ENCODE results near the gene ACOX1.
A peak's percentile ranks its signal among the peaks of the same experiment; 100 is the strongest.

Gene ACOX1

GRCh38 chr17:75978938-75979704, at the start of gene ACOX1, which contains the start of gene TEN1:
Gene ACOX1 (minus strand): TSS chr17:75979166. CDS start chr17:75979073, 93 bp downstream.
Gene TEN1 (plus strand): TSS chr17:75979240. CDS start chr17:75986193, 6,953 bp downstream.
- DNase-seq: peak; percentile 96

DNA sequence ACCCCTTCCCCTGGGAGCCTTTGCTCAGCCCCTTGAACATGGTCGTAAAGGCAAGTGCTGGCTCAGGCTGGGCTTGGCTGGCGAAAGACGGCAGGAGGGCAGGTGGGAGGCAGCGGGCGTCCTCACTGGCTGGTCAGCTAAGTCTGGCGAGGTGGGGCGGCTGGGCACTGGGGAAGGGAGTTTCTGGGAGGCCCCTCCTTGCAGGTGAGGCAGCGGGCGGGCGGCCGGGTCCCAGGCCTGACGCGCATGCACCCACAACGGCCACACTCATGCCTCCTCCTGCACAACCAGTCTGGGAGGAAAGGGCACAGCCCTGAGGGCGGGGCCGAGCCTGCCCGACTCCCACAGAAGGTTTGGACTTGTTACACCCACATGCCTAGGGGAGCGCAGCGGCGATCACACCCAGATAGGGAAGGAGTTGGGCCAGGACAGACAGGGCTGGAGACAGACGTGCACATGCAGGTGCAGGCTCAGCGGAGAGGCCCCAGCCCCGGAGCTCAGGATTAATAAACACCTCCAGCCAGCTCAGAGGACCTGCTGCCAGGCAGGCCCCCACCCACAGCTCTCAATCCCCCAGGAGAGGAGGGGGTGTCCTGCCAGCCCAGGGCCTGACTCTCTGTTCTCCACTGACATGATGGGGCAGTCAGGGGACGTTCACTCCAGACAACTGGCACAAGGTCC, 48.3 kb upstream of the ACOX1 start, which contains the start of gene EVPL:
TSS of gene EVPL (minus strand) at position 148 of the 681 bp plus-strand sequence. CDS start at position 40, 108 bp downstream.
- DNase-seq: peak; percentile 70

GRCh38 chr17:76026714-76027158, 47.8 kb upstream of the ACOX1 start:
- no peak for DNase-seq

- no peak for DNase-seq
Observed at GRCh38 chr17:76025294-76025693, 46.3 kb upstream of the ACOX1 start.

DNA sequence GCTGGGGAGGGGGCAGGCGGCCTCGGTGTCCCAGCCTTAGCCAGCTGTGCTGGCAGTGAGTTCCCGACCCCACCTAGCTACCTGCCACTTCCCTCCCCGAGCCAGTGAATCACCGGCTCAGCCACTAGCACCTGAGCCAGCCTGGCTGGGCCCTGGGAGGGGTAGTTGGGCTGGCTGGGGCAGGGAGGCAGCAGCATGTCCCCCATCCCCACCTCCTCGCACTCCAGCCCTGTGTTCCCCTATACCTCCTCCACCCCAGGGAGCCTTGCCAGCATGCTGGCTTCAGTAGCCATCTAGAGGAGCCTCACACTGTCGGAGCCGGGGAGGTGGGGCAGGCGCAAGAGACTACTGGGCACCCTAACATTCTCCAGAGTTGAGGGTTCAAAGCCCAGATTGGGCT, 45.4 kb upstream of the ACOX1 start:
- DNase-seq: no peak

DNA sequence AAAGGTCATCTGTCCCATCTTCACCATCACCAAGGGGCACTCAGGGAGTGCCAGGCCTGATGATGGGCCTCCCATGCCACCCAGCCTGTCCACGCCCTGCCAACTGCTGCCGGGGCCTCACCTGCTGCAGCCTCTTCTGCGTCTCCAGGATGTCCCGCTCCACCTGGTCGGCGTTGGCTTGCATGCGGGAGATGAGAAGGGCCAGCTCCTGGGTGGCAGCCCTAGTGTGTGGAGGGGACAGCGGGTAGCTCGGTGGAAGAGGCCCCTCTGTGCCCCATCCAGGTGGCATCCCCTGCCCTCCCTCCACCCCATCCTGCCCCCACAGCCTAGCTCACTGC, 44.9 kb upstream of the ACOX1 start:
- DNase-seq: no peak

DNA sequence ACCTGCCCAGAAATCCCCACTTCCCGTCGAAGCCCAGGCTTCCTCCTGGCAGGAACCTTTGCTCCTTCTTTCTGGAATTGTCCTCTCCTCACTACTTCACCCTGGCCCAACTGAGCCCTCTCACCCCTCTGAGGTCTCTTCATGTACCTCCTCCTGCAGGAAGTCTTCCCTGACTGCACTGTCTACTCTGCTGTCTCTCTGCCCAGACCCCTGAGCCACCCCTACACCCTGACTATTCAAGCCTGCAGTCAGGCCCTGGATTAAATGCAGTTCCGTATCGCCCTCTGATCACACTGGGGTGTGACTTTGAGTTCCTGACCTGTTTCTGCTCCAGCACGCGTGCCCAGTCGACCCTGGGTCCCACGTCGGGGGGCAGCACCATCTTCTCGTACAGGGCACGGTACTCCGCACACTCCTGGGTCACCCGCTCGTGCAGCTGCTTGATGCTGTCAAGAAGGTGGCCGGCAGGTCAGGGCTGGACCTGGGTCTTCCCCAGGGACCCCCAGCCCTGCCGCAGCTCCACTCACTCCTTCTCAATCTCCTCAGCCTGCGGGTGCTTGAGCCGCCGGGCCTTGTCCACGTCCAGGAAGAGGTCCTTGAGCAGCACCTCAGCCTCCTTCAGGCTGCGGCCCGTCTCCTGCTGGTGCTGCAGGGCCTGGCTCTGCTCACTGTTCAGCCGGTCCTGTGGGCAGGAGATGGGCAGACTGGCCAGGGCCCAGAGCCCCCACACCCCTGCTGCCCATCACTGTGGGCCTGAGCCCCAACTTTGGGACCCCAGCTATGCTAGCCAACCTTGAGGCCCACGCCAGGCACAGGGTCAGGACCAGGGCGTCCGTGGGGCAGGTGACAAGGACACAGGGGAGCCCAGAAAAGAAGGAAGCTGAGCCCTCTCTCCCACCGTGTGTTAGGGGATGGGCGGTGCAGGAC, 44.3 kb upstream of the ACOX1 start:
- DNase-seq: no peak

DNA sequence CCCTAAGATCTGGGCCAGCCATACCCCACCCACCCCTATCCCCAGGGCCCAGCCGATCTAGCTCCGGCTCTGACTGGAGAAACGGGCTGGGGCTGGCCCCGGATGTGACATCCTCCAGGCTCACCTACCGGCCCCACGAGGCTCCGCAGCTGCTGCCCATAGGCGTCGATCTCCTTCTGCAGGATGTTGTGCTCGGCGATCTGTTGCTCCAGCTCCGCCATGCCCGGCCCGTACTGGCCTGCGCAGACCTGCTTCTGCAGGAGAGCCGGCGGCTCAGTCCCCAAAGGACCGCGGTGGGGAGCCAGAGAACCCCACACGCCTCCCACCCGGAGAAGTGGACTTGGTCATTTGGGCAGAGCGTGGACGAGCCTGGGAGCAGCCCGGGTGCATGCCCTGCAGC, 43.3 kb upstream of the ACOX1 start:
- DNase-seq: no peak

GRCh38 chr17:76019833-76020467, 41.0 kb upstream of the ACOX1 start:
- no peak for DNase-seq

GRCh38 chr17:76018801-76019200, 39.8 kb upstream of the ACOX1 start:
- DNase-seq: no peak

DNA sequence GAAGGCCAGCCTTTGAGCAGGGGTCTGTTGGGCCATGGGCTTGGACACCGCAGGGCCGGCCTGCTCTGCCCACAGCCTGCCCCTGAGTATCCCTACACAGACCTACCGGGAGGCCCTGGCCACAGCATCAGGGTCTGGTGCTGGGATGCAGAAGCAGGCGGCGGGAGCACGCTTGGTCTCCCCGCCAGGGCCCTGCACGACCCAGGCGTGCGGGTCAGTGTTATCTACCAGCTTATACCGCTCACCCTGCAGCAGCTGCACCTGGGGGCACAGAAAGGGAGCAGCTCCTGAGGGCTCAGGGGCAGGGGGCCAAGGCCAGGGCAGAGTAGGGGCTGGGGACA, 39.3 kb upstream of the ACOX1 start:
- DNase-seq: no peak

- DNase-seq: no peak
Observed at GRCh38 chr17:76017481-76018339, 38.7 kb upstream of the ACOX1 start.

DNA sequence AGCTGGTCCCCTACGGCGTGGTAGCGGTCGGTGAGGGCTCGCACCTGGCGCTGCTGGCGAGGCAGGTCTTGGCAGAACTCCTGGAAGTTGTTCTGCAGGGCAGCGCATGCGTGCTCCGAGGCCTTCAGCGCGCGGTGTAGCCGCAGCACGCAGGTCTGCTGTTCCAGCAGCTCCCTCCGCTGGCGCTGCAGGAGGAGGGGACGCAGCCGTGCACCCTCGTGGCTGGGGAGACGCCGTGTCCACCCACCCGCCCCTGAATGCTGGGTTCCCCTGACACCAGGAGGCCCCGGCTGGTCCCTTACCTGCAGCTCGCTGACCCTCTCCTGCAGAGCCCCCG, 35.9 kb upstream of the ACOX1 start:
- DNase-seq: no peak

DNA sequence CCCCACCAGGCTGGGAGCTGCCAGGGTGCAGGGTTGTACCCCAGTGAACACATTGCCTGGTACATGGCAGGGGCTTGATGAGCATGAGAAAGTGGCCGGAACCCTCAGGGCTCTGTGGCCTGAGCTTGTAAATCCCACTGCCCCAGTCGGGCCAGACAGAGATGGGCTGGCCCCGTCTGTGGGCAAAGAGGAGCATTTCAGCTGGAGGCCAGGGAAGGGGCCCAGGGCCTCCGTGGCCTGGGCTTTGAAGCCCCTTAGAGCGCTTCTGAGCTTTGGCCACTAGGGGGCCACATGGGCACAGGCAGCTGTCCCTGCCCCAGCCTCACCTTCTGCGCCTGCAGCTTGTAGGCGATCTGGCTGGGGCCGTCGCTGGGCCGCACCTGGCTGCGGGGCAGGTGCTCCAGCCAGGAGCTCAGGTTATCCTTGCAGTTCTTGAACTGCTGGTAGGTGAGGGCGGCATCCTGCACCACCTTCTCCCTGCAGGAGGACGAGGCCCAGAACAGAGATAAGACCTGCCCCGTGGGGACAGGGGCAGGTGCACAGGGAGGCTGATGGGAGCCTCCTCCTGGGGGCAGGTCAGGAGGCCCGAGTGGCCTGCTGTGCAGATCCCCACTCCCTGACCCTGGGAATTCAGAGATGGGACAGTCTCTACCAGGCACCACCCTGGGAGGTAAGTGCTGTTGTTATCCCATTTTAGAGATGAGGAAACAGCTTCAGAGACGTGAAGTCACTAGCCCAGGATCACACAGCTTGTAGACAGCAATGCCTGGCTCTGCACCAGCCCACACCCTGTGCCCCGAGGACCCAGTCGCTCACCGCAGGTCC, 35.3 kb upstream of the ACOX1 start:
- peak; percentile 82 for DNase-seq

DNA sequence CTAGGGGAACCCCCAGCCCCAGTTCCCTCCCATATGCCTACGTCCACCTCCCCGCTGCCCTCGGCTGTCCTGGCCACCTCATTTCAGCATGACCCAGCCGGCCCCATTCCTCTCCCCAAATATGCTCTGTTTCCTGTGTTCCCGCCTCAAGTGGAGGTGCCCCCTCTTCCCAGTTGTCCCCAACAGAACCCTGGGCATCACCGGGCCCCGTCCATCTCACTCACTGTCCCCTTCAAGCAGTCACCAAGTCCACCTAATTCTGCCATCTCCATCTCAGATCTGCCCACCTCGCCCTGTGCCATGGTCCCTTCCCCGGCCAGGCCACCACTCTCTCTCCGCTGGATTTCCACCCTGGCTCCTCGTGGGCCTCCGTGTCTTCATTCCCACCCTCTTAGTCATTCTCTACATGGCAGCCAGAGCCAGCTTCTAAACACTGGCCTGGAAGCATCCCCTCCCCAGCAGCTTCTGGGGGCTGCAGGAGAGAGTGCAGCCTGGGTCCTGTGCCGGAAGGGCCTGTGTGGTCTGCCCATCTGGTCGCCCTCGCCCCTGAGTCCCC, 34.5 kb upstream of the ACOX1 start:
- DNase-seq: no peak

GRCh38 chr17:76011951-76012350, 33.0 kb upstream of the ACOX1 start:
- no peak for DNase-seq

DNA sequence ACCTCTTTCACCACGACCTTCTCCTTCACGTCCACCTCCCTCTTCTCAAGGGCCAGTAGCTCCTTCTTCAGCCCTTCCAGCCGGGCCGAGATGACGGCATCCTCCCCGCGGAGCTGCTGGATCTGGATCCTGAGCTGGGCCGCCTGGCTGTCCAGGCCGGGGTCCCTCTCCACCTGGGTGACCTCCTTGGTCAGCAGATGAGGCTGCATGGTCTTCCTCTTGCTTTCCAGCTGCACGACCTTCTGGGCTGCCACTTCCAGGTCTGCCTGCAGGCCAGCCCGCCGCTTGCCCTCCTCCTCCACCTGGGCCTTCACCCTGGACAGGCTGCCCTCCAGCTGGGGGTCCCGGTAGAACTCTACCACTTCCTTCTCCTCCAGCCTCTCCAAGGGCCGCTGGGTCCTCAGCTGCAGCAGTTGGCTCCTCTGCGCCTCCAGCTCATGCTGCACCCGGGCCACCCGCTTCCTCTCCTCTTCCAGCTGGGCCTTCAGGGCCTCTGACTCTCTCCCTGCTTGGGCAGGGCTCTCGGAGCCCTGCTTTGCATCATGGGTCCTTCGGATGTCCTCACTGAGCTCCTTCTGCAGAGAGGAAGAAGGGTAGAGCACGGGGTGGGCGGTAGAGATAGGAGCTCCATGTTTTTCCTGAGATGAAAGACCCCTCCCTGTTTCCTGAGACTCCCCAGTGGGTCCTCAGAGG, 31.1 kb upstream of the ACOX1 start:
- DNase-seq: no peak

- no peak for DNase-seq
Observed at GRCh38 chr17:76009447-76009846, 30.5 kb upstream of the ACOX1 start.

- no peak for DNase-seq
Observed at GRCh38 chr17:76008630-76009425, 29.9 kb upstream of the ACOX1 start.
